DOHH2 (cell line): ENCODE results near the gene ANTXR2.

Source experiments
- H3F3A ChIP-seq: fragments of 200-600 bp; sonication (generic), shearing (Covaris generic); 2 replicates; pipeline ENCODE4 v1.6.0; 2016; ENCODE audit warnings: antibody characterized with exemption, mild to moderate bottlenecking; ENCODE audit not compliant: control insufficient read depth, insufficient read depth
- H3K27ac ChIP-seq: fragments of 200-600 bp; sonication (generic); 2 replicates; pipeline ENCODE4 v1.5.1; 2014; ENCODE audit warnings: low read depth, mild to moderate bottlenecking, low read length, moderate library complexity
- H3K27me3 ChIP-seq: fragments of 200-600 bp; sonication (generic); 2 replicates; pipeline ENCODE4 v1.6.1; 2014; ENCODE audit warnings: mild to moderate bottlenecking, low read length, mixed read lengths; ENCODE audit not compliant: control insufficient read depth
- H3K36me3 ChIP-seq: fragments of 200-600 bp; sonication (generic); 2 replicates; pipeline ENCODE4 v1.6.1; 2014; ENCODE audit warnings: mild to moderate bottlenecking, low read length, moderate library complexity, mixed read lengths; ENCODE audit not compliant: control insufficient read depth
- H3K4me1 ChIP-seq: fragments of 200-600 bp; sonication (generic); 2 replicates; pipeline ENCODE4 v1.6.1; 2014; ENCODE audit warnings: mild to moderate bottlenecking, low read length, mixed read lengths; ENCODE audit not compliant: control insufficient read depth
- H3K4me2 ChIP-seq: fragments of 200-600 bp; sonication (generic); 2 replicates; pipeline ENCODE4 v1.6.0; 2014; ENCODE audit warnings: mild to moderate bottlenecking, low read length, moderate library complexity
- H3K4me3 ChIP-seq: fragments of 200-600 bp; sonication (generic); 2 replicates; pipeline ENCODE4 v1.5.1; 2014; ENCODE audit warnings: mild to moderate bottlenecking, low read length, mixed read lengths
- H3K79me2 ChIP-seq: fragments of 200-600 bp; sonication (generic); 2 replicates; pipeline ENCODE4 v1.6.1; 2014; ENCODE audit warnings: mild to moderate bottlenecking, low read length, mixed read lengths; ENCODE audit not compliant: control insufficient read depth
- H3K9me2 ChIP-seq: fragments of 200-600 bp; sonication (generic); replicated peaks from 2 replicates; pipeline ENCODE4 v1.6.1; 2014; ENCODE audit warnings: mild to moderate bottlenecking, low read length, mixed read lengths; ENCODE audit not compliant: control insufficient read depth
- H3K9me3 ChIP-seq: fragments of 200-600 bp; sonication (generic); 2 replicates; pipeline ENCODE4 v1.6.1; 2014; ENCODE audit warnings: antibody characterized with exemption, low read length, mixed read lengths; ENCODE audit not compliant: control insufficient read depth, insufficient read depth
- H4K20me1 ChIP-seq: fragments of 200-600 bp; sonication (generic); 2 replicates; pipeline ENCODE4 v1.6.0; 2014; ENCODE audit warnings: low read depth, mild to moderate bottlenecking, antibody characterized with exemption, low read length, moderate library complexity; ENCODE audit not compliant: control insufficient read depth, insufficient read depth
- EZH2phosphoT487 ChIP-seq: fragments of 200-600 bp; sonication (generic); IDR thresholded peaks from 2 replicates; pipeline ENCODE4 v1.6.1; 2017; ENCODE audit warnings: borderline replicate concordance, mild to moderate bottlenecking, antibody characterized with exemption, low read length, moderate library complexity, mixed read lengths
- TF ChIP-seq, protein P1 (sequence below): fragments of 200-600 bp; sonication (generic); IDR thresholded peaks from one replicate; pipeline ENCODE4 v1.5.1; 2014; ENCODE audit warnings: antibody characterized with exemption, mild to moderate bottlenecking, low read depth, low read length; ENCODE audit not compliant: poor library complexity, severe bottlenecking

The ANTXR2 gene

DNA sequence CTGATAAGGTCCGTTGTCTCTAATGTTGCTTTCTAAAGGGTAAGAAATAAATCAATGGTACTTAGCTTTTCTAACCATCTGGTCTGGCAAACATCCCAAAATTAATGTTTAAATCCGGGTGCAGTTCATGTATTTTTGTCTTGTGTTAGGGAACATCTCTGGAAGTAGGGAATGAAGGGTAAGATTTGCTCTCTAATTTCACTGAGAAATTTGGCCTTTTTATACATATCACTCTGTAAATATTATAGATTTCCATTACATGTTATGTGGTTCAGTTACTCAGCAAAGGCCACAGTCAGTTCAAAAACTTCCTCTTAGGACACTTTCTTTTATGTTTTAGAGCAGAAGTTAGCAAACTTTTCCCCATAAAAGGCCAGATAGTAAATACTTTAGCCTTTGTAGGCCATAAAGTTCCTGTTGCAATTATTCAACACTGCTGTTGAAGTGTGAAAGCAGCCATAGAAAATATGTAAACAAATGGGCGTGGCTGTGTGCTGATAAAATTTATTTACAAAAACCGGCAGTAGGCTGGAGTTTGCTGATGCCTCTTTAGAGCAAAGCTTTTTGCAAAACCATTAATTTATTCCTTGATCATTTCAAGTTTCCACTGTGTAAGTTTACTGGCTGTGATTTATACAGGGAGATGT lies 218.1 kb downstream of the ANTXR2 start:
- Histone ChIP-seq H3K9me3 (no peaks in the 10 kb centered on the region), H3K36me3 (no peaks in the 10 kb centered on the region), H3K4me3 (no peak overlapping the region), H3K4me2 (no peak overlapping the region), H3K4me1 (no peaks in the 10 kb centered on the region), H3K27me3 (no peaks in the 10 kb centered on the region), H4K20me1 (no peaks in the 10 kb centered on the region), H3F3A (no peaks in the 10 kb centered on the region), H3K9me2 (no peaks in the 10 kb centered on the region), H3K27ac (no peak overlapping the region), H3K79me2 (no peaks in the 10 kb centered on the region)
- TF ChIP-seq EZH2phosphoT487: no peak
- TF ChIP-seq, protein P1, sequence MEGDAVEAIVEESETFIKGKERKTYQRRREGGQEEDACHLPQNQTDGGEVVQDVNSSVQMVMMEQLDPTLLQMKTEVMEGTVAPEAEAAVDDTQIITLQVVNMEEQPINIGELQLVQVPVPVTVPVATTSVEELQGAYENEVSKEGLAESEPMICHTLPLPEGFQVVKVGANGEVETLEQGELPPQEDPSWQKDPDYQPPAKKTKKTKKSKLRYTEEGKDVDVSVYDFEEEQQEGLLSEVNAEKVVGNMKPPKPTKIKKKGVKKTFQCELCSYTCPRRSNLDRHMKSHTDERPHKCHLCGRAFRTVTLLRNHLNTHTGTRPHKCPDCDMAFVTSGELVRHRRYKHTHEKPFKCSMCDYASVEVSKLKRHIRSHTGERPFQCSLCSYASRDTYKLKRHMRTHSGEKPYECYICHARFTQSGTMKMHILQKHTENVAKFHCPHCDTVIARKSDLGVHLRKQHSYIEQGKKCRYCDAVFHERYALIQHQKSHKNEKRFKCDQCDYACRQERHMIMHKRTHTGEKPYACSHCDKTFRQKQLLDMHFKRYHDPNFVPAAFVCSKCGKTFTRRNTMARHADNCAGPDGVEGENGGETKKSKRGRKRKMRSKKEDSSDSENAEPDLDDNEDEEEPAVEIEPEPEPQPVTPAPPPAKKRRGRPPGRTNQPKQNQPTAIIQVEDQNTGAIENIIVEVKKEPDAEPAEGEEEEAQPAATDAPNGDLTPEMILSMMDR: no peak

DNA sequence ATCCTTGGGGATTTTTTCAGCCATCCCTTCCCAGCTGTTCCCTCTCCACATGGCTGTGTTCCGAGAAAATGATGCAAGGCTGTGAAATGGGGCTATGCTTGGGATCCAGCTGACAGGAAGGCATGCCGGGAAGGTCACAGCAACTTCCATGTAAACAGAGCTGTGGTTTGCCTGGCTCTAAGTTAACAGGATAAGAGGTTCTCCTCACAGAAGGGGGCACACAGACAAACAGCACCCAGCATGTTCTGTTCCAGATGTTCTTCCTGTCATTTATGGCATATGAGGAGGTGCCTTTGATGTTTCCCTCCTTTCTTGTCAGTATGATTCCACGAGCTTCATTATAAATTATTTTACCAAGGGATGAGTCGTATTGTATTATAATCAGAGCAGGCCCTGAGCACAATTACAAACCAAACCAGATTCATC lies 220.7 kb downstream of the ANTXR2 start:
- H3K79me2 ChIP-seq: no peaks in the 10 kb centered on the region
- TF ChIP-seq, protein P1: no peak
- TF ChIP-seq EZH2phosphoT487: no peak
- H4K20me1 ChIP-seq: no peaks in the 10 kb centered on the region
- no peaks in the 10 kb centered on the region for H3K27me3 ChIP-seq
- no peaks in the 10 kb centered on the region for H3K9me2 ChIP-seq
- H3K27ac ChIP-seq: no peak overlapping the region
- no peaks in the 10 kb centered on the region for H3K4me1 ChIP-seq
- no peaks in the 10 kb centered on the region for H3K36me3 ChIP-seq
- H3K9me3 ChIP-seq: no peaks in the 10 kb centered on the region
- no peak overlapping the region for H3K4me2 ChIP-seq
- H3F3A ChIP-seq: no peaks in the 10 kb centered on the region
- H3K4me3 ChIP-seq: no peak overlapping the region

DNA sequence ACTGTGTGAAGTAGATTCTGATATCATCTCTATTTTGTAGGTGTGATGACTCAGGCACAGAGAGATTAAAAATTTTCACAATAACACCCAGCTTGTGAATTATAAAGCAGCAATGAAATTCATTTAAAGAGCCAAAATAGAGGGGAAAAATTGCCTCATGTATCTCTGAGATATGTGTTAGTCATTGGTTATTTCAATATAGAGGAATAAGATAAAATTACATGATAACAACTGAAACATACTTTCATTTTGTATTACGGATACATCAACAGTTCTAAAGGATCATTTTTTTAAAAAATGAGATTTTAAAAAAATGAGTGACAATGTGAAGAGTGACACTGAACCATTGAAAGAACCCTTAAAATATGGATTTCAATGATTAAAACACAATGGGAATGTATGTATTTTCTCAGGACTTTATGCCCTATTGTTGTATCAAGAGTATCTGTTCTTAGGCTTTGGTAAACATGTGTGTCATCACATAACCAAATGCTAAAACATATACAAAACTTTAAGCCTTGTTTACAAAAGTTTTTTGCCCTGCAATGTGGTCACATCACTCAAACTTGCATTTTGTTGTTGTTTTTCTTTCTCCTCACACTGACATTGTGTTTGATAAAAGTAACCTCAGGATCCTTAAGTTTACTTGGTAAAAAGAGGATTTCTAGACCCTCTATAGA lies 221.3 kb downstream of the ANTXR2 start:
- Histone ChIP-seq H3K9me2 (no peaks in the 10 kb centered on the region), H3K36me3 (no peaks in the 10 kb centered on the region), H3K4me3 (no peak overlapping the region), H3K4me2 (no peak overlapping the region), H3K4me1 (no peaks in the 10 kb centered on the region), H3K27ac (no peak overlapping the region), H3K27me3 (no peaks in the 10 kb centered on the region), H3K79me2 (no peaks in the 10 kb centered on the region), H4K20me1 (no peaks in the 10 kb centered on the region), H3F3A (no peaks in the 10 kb centered on the region), H3K9me3 (no peaks in the 10 kb centered on the region)
- TF ChIP-seq, protein P1: no peak
- no peak for TF ChIP-seq EZH2phosphoT487
